Measurements from ENCODE around the gene NT5C1A. TPM values are rescaled to one million over a fixed set of nuclear protein-coding genes. Genes with fewer than 3 reads are reported as not detected.

Gene NT5C1A
- total RNA-seq, 1 donor from 2014 or later, result not detected

GRCh38 chr1:39609618-39610331 lies 62.1 kb downstream of the NT5C1A start:
- no peak for DNase-seq (ENCODE audit: low read depth)
- Histone ChIP-seq H3K36me3 (ENCODE audit: control insufficient read depth, insufficient read depth, low read length) (no peaks in the 10 kb centered on the region), H3K27me3 (ENCODE audit: control insufficient read depth, insufficient read depth, low read length) (no peaks in the 10 kb centered on the region), H3K4me3 (ENCODE audit: low read depth, low read length) (no peak overlapping the region)
- TF ChIP-seq CTCF (IDR thresholded peaks at IDR 0.05; ENCODE audit: insufficient read depth, low read length, poor library complexity, severe bottlenecking), result peak; percentile 81

Other genes with a start within 250 kb of the NT5C1A start
- 0.58 and 1.7 TPM in 2 replicates for gene BMP8A, start 180.5 kb downstream of the NT5C1A start, total RNA-seq
- 241 and 272 TPM in 2 replicates for gene PABPC4, start 95.3 kb downstream of the NT5C1A start, total RNA-seq
- gene HEYL, start 32.5 kb downstream of the NT5C1A start, total RNA-seq, result 3.4 and 4.8 TPM in 2 replicates
- 0.27 and 0.84 TPM in 2 replicates for gene HPCAL4, start 19.3 kb upstream of the NT5C1A start, total RNA-seq
- 58.2 and 60.0 TPM in 2 replicates for gene PPIE, start 66.8 kb upstream of the NT5C1A start, total RNA-seq
- gene OXCT2, start 99.2 kb upstream of the NT5C1A start, total RNA-seq, result 5.9 and 7.0 TPM in 2 replicates
- gene BMP8B, start 116.8 kb upstream of the NT5C1A start, total RNA-seq, result 2.8 and 4.3 TPM in 2 replicates
- 16.4 and 22.2 TPM in 2 replicates for gene TRIT1, start 211.4 kb upstream of the NT5C1A start, total RNA-seq
- 6.5 and 8.2 TPM in 2 replicates for gene MYCL, start 229.8 kb upstream of the NT5C1A start, total RNA-seq